BJ (cell line): Measurements from ENCODE around the gene GRK7. TPM values are rescaled to one million over a fixed set of nuclear protein-coding genes. Genes with fewer than 3 reads are reported as not detected.

Source experiments
- CTCF ChIA-PET: fragments of 350-600 bp; formaldehyde crosslinking; extraction: SDS; loops from one replicate; lab custom pipeline; 2021; ENCODE audit warnings: antibody characterized with exemption, inconsistent platforms; lab: Yijun Ruan, JAX
- POLR2A ChIA-PET: fragments of 300-600 bp; sonication (Branson Sonifier 250); formaldehyde crosslinking; extraction: SDS; loops from one replicate; lab custom pipeline; 2021; ENCODE audit warnings: antibody characterized with exemption; lab: Charles Lee
- DNase-seq: peaks from one replicate; pipeline ENCODE4 v3.0.0-alpha.2; 2011; ENCODE audit warnings: low read depth
- H3K27me3 ChIP-seq: 2 replicates; pipeline ENCODE4 v1.6.0; 2011; ENCODE audit warnings: low read length; ENCODE audit not compliant: control insufficient read depth, insufficient read depth
- H3K36me3 ChIP-seq: 2 replicates; pipeline ENCODE4 v1.5.1; 2011; ENCODE audit warnings: low read length; ENCODE audit not compliant: control insufficient read depth, insufficient read depth
- H3K4me3 ChIP-seq: 2 replicates; pipeline ENCODE4 v1.5.1; 2011; ENCODE audit warnings: low read depth, mild to moderate bottlenecking, control low read depth, low read length
- CTCF ChIP-seq: IDR thresholded peaks from 2 replicates; pipeline ENCODE4 v1.5.1; 2011; ENCODE audit warnings: low read depth, mild to moderate bottlenecking, control low read depth, inconsistent platforms, low read length, moderate library complexity; ENCODE audit not compliant: insufficient read depth
- polyA plus RNA-seq: library from polyadenylated mRNA; depleted of rRNA; stranded (reverse); fragments of >200 nt; gene quantifications from 2 replicates; pipeline ENCODE4 v1.2.3, GENCODE V29; 2011

The GRK7 gene
- polyA plus RNA-seq, 1 experiment: not detected

GRCh38 chr3:141773676-141774075 is 10.5 kb downstream of the GRK7 start:
- CTCF ChIA-PET: no interaction called here
- no peak for DNase-seq
- POLR2A ChIA-PET: no interaction called here
- TF ChIP-seq CTCF: no peak
- Histone ChIP-seq H3K36me3 (no peaks in the 10 kb centered on the region), H3K4me3 (no peak overlapping the region), H3K27me3 (no peaks in the 10 kb centered on the region; the same call in 1 of the 2 replicates)

- POLR2A ChIA-PET: no interaction called here
- CTCF ChIA-PET: no interaction called here
- DNase-seq: no peak
- no peaks in the 10 kb centered on the region; the same call in 1 of the 2 replicates for H3K27me3 ChIP-seq
- TF ChIP-seq CTCF: no peak
- no peak overlapping the region for H3K4me3 ChIP-seq
- no peaks in the 10 kb centered on the region for H3K36me3 ChIP-seq
These were observed 13.2 kb downstream of the GRK7 start for GRCh38 chr3:141776376-141776775.

GRCh38 chr3:141776885-141777284 is 13.7 kb downstream of the GRK7 start:
- Histone ChIP-seq H3K4me3 (no peak overlapping the region), H3K36me3 (no peaks in the 10 kb centered on the region), H3K27me3 (no peaks in the 10 kb centered on the region; the same call in 1 of the 2 replicates)
- ChIA-PET POLR2A (no interaction called here), CTCF (no interaction called here)
- no peak for DNase-seq
- TF ChIP-seq CTCF: no peak

- Histone ChIP-seq H3K36me3 (no peaks in the 10 kb centered on the region), H3K27me3 (no peaks in the 10 kb centered on the region; the same call in 1 of the 2 replicates), H3K4me3 (no peak overlapping the region)
- POLR2A ChIA-PET: no interaction called here
- DNase-seq: no peak
- CTCF ChIA-PET: no interaction called here
- TF ChIP-seq CTCF: no peak
These were observed 15.0 kb downstream of the GRK7 start for GRCh38 chr3:141777957-141778813.

GRCh38 chr3:141779667-141780066 is 16.5 kb downstream of the GRK7 start:
- Histone ChIP-seq H3K4me3 (no peak overlapping the region), H3K36me3 (no peaks in the 10 kb centered on the region), H3K27me3 (0 out of 2 replicates have a peak, but pooled peaks cover 2% of the 10 kb centered on the region)
- no peak for DNase-seq
- CTCF ChIA-PET: no interaction called here
- POLR2A ChIA-PET: no interaction called here
- no peak for TF ChIP-seq CTCF
